Smooth muscle cell (in vitro differentiated cells): ENCODE measurements around the gene KSR2. TPM values are rescaled to one million over a fixed set of nuclear protein-coding genes. Genes with fewer than 3 reads are reported as not detected.

Source experiments
- DNase-seq: peaks from one replicate; lab custom pipeline; 2025; ENCODE audit not compliant: unreplicated experiment; lab: John Stamatoyannopoulos, UW
- H2AFZ ChIP-seq: fragments of 200-600 bp; sonication (generic); 2 replicates; pipeline ENCODE4 v1.6.0; 2016; ENCODE audit warnings: antibody characterized with exemption, low read depth, mild to moderate bottlenecking
- H3F3A ChIP-seq: fragments of 200-600 bp; sonication (generic); 2 replicates; pipeline ENCODE4 v1.6.0; 2017; ENCODE audit warnings: antibody characterized with exemption, low read depth
- H3K27ac ChIP-seq: fragments of 200-600 bp; sonication (generic); 2 replicates; pipeline ENCODE4 v1.5.1; 2016; ENCODE audit warnings: low read depth, mild to moderate bottlenecking
- H3K27me3 ChIP-seq: fragments of 200-600 bp; sonication (generic); 2 replicates; pipeline ENCODE4 v1.6.1; 2016; ENCODE audit warnings: low read depth, mild to moderate bottlenecking
- H3K36me3 ChIP-seq: fragments of 200-600 bp; sonication (generic); 2 replicates; pipeline ENCODE4 v1.5.1; 2016; ENCODE audit warnings: low read depth
- H3K4me1 ChIP-seq: fragments of 200-600 bp; sonication (generic); 2 replicates; pipeline ENCODE4 v1.5.1; 2016; ENCODE audit warnings: low read depth
- H3K4me2 ChIP-seq: fragments of 200-600 bp; sonication (generic); 2 replicates; pipeline ENCODE4 v1.6.0; 2016; ENCODE audit warnings: mild to moderate bottlenecking
- H3K4me3 ChIP-seq: fragments of 200-600 bp; sonication (generic); 2 replicates; pipeline ENCODE4 v1.5.1; 2016; ENCODE audit warnings: mild to moderate bottlenecking
- H3K79me2 ChIP-seq: fragments of 200-600 bp; sonication (generic); 2 replicates; pipeline ENCODE4 v1.6.0; 2016; ENCODE audit warnings: low read depth, mild to moderate bottlenecking
- H3K9ac ChIP-seq: fragments of 200-600 bp; sonication (generic); 2 replicates; pipeline ENCODE4 v1.6.0; 2016; ENCODE audit warnings: low read depth
- H3K9me3 ChIP-seq: fragments of 200-600 bp; sonication (generic); replicated peaks from 2 replicates; pipeline ENCODE4 v1.5.1; 2016; ENCODE audit warnings: low read depth
- H4K20me1 ChIP-seq: fragments of 200-600 bp; sonication (generic); 2 replicates; pipeline ENCODE4 v1.6.0; 2016; ENCODE audit warnings: low read depth
- CTCF ChIP-seq: fragments of 200-600 bp; sonication (generic); IDR thresholded peaks from 2 replicates; pipeline ENCODE4 v1.5.1; 2017; ENCODE audit warnings: borderline replicate concordance, mild to moderate bottlenecking, antibody characterized with exemption; ENCODE audit not compliant: insufficient read depth, poor library complexity, severe bottlenecking
- WGBS: methylation state at CpG from one replicate; pipeline ENCODE4 v1.1.7; 2016; ENCODE audit warnings: low lambda C conversion rate; 5-methylcytosine and 5-hydroxymethylcytosine counted together
- polyA plus RNA-seq: library from polyadenylated mRNA; unstranded; fragments of >200 nt; fragmentation: Nextera tagmentation; extraction: Ambion mirVana; gene quantifications from 2 replicates; pipeline ENCODE4 v1.2.1, GENCODE V29; 2016
- total RNA-seq: library from RNA; depleted of rRNA; stranded (reverse); fragments of >200 nt; gene quantifications from 2 replicates; pipeline ENCODE4 v1.2.3, GENCODE V29; 2014

The KSR2 gene
- total and polyA plus RNA-seq, 2 experiments from 2014 or later = 0.04 TPM; not detected in 1

GRCh38 chr12:117595751-117596150 is 373.0 kb downstream of the KSR2 start:
- H3F3A ChIP-seq = no peaks in the 10 kb centered on the region
- H3K27ac ChIP-seq = no peak overlapping the region
- no peaks in the 10 kb centered on the region for H4K20me1 ChIP-seq
- no peak for DNase-seq
- H3K4me1 ChIP-seq = no peaks in the 10 kb centered on the region
- H3K9ac ChIP-seq = no peak overlapping the region
- no peak for TF ChIP-seq CTCF
- no peaks in the 10 kb centered on the region for H3K9me3 ChIP-seq
- no peaks in the 10 kb centered on the region for H3K79me2 ChIP-seq
- H3K36me3 ChIP-seq = no peaks in the 10 kb centered on the region
- H3K4me3 ChIP-seq = no peak overlapping the region
- WGBS = 89% methylated on average over 1 of the region's 1 CpG
- no peaks in the 10 kb centered on the region for H3K27me3 ChIP-seq
- H2AFZ ChIP-seq = no peak overlapping the region
- H3K4me2 ChIP-seq = no peak overlapping the region

- Histone ChIP-seq H3K9ac (no peak overlapping the region), H3K36me3 (no peaks in the 10 kb centered on the region), H4K20me1 (no peaks in the 10 kb centered on the region), H3K27ac (no peak overlapping the region), H3K4me1 (no peaks in the 10 kb centered on the region), H3F3A (no peaks in the 10 kb centered on the region), H3K9me3 (no peaks in the 10 kb centered on the region), H3K4me3 (no peak overlapping the region), H3K79me2 (no peaks in the 10 kb centered on the region), H3K27me3 (no peaks in the 10 kb centered on the region), H3K4me2 (no peak overlapping the region), H2AFZ (no peak overlapping the region)
- DNase-seq = no peak
- no peak for TF ChIP-seq CTCF
- WGBS = 60% methylated on average over 4 of the region's 4 CpGs
These were observed 374.3 kb downstream of the KSR2 start for GRCh38 chr12:117594481-117594880.

- Histone ChIP-seq H3K9ac (no peak overlapping the region), H3K9me3 (no peaks in the 10 kb centered on the region), H3K4me2 (no peak overlapping the region), H3K27ac (no peak overlapping the region), H4K20me1 (no peaks in the 10 kb centered on the region), H3F3A (no peaks in the 10 kb centered on the region), H3K27me3 (no peaks in the 10 kb centered on the region), H3K36me3 (no peaks in the 10 kb centered on the region), H2AFZ (no peak overlapping the region), H3K4me3 (no peak overlapping the region), H3K79me2 (no peaks in the 10 kb centered on the region), H3K4me1 (no peaks in the 10 kb centered on the region)
- TF ChIP-seq CTCF = no peak
- 84% methylated on average over 7 of the region's 7 CpGs for WGBS
- no peak for DNase-seq
These were observed 374.9 kb downstream of the KSR2 start for GRCh38 chr12:117593815-117594400.
